WTC11 (cell line): ENCODE results near the gene TP73.

ENCODE experiments used
- EMX1 ChIP-seq: fragments of 250-450 bp; sonication (Bioruptor Pico); IDR thresholded peaks from 2 replicates; pipeline ENCODE4 v1.8.0; 2021; ENCODE audit warnings: mild to moderate bottlenecking
- HMGXB4 ChIP-seq: sonication (generic); formaldehyde crosslinking; IDR thresholded peaks from 2 replicates; pipeline ENCODE4 v1.8.1; 2023; ENCODE audit warnings: mild to moderate bottlenecking, moderate library complexity, missing genetic modification reagents
- ZNF121 ChIP-seq: sonication (generic); formaldehyde crosslinking; IDR thresholded peaks from 2 replicates; pipeline ENCODE4 v1.8.0; 2023; ENCODE audit warnings: missing genetic modification reagents
- ZNF232 ChIP-seq: sonication (generic); formaldehyde crosslinking; IDR thresholded peaks from 2 replicates; pipeline ENCODE4 v1.8.0; 2022; ENCODE audit warnings: mild to moderate bottlenecking, missing genetic modification reagents
- TF ChIP-seq, protein P1 (sequence below): fragments of 200-600 bp; IDR thresholded peaks from 2 replicates; pipeline ENCODE4 v1.8.0; 2022; ENCODE audit warnings: antibody characterized with exemption
- TF ChIP-seq, protein P2 (sequence below): sonication (generic); formaldehyde crosslinking; IDR thresholded peaks from 2 replicates; pipeline ENCODE4 v1.8.0; 2022; ENCODE audit warnings: mild to moderate bottlenecking, missing genetic modification reagents
- TF ChIP-seq, protein P3 (sequence below): sonication (generic); formaldehyde crosslinking; IDR thresholded peaks from 2 replicates; pipeline ENCODE4 v1.8.0; 2023; ENCODE audit warnings: missing genetic modification reagents, mild to moderate bottlenecking, borderline replicate concordance
- TF ChIP-seq, protein P4 (sequence below): sonication (generic); formaldehyde crosslinking; IDR thresholded peaks from 2 replicates; pipeline ENCODE4 v1.8.0; 2022; ENCODE audit warnings: mild to moderate bottlenecking, missing genetic modification reagents

DNA sequence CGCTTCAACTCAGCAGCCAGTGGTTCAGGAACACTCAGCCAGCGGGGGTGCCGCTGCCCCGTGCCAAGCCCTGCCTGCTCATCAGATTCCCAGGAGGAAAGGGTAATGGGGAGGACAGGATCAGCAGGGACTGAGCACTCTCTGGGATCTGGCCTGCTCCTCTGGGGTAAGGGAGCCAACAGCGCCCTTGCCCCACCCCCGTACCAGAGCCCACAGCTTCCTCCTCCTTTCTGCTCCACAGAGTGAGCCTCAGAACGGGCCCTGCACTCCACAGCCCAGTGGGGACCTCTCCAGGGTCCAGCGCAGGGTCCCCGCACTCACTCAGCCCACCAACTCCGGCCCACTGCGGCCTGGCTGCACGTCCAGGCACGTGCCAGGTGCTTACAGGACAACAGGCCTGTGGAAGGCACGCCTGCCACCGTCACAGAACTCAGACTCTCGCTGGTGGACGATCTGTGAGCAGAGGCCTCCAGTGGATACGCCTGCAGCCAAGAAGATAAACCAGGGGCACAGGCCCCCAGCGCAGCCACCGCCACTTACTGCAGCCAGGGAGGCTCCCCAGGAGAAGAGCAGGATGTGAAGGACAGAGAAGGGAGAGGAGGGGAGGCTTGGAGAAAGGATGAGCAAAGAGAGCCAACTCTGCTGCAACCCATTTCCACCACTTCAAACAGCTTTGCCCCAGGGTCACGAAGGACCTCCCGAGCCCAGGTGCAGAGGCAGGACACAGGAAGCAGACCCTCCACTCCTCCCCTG, 43.1 kb upstream of the TP73 start:
- TF ChIP-seq, protein P1, sequence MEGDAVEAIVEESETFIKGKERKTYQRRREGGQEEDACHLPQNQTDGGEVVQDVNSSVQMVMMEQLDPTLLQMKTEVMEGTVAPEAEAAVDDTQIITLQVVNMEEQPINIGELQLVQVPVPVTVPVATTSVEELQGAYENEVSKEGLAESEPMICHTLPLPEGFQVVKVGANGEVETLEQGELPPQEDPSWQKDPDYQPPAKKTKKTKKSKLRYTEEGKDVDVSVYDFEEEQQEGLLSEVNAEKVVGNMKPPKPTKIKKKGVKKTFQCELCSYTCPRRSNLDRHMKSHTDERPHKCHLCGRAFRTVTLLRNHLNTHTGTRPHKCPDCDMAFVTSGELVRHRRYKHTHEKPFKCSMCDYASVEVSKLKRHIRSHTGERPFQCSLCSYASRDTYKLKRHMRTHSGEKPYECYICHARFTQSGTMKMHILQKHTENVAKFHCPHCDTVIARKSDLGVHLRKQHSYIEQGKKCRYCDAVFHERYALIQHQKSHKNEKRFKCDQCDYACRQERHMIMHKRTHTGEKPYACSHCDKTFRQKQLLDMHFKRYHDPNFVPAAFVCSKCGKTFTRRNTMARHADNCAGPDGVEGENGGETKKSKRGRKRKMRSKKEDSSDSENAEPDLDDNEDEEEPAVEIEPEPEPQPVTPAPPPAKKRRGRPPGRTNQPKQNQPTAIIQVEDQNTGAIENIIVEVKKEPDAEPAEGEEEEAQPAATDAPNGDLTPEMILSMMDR: no peak
- TF ChIP-seq, protein P2, sequence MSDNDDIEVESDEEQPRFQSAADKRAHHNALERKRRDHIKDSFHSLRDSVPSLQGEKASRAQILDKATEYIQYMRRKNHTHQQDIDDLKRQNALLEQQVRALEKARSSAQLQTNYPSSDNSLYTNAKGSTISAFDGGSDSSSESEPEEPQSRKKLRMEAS (CRISPR knock-in tag): no peak
- TF ChIP-seq ZNF121 (CRISPR knock-in tag): no peak
- TF ChIP-seq, protein P3, sequence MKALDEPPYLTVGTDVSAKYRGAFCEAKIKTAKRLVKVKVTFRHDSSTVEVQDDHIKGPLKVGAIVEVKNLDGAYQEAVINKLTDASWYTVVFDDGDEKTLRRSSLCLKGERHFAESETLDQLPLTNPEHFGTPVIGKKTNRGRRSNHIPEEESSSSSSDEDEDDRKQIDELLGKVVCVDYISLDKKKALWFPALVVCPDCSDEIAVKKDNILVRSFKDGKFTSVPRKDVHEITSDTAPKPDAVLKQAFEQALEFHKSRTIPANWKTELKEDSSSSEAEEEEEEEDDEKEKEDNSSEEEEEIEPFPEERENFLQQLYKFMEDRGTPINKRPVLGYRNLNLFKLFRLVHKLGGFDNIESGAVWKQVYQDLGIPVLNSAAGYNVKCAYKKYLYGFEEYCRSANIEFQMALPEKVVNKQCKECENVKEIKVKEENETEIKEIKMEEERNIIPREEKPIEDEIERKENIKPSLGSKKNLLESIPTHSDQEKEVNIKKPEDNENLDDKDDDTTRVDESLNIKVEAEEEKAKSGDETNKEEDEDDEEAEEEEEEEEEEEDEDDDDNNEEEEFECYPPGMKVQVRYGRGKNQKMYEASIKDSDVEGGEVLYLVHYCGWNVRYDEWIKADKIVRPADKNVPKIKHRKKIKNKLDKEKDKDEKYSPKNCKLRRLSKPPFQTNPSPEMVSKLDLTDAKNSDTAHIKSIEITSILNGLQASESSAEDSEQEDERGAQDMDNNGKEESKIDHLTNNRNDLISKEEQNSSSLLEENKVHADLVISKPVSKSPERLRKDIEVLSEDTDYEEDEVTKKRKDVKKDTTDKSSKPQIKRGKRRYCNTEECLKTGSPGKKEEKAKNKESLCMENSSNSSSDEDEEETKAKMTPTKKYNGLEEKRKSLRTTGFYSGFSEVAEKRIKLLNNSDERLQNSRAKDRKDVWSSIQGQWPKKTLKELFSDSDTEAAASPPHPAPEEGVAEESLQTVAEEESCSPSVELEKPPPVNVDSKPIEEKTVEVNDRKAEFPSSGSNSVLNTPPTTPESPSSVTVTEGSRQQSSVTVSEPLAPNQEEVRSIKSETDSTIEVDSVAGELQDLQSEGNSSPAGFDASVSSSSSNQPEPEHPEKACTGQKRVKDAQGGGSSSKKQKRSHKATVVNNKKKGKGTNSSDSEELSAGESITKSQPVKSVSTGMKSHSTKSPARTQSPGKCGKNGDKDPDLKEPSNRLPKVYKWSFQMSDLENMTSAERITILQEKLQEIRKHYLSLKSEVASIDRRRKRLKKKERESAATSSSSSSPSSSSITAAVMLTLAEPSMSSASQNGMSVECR (CRISPR knock-in tag): no peak
- no peak for TF ChIP-seq HMGXB4 (CRISPR knock-in tag)
- TF ChIP-seq ZNF232 (CRISPR knock-in tag): no peak
- TF ChIP-seq, protein P4, sequence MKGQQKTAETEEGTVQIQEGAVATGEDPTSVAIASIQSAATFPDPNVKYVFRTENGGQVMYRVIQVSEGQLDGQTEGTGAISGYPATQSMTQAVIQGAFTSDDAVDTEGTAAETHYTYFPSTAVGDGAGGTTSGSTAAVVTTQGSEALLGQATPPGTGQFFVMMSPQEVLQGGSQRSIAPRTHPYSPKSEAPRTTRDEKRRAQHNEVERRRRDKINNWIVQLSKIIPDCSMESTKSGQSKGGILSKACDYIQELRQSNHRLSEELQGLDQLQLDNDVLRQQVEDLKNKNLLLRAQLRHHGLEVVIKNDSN (CRISPR knock-in tag): no peak
- TF ChIP-seq EMX1 (CRISPR knock-in tag): no peak
